ENCODE measurements around the gene ARGLU1.

Gene ARGLU1

GRCh38 chr13:106597186-106597585 lies 29.2 kb upstream of the ARGLU1 start:
- TF ChIP-seq CTCF (IDR thresholded peaks at IDR 0.05; ENCODE audit: borderline replicate concordance, insufficient read depth, low read depth, low read length), result no peak
- no peak overlapping the region for H3K4me3 ChIP-seq (ENCODE audit: low read depth, low read length)

GRCh38 chr13:106596275-106596937 lies 28.5 kb upstream of the ARGLU1 start:
- no peak for TF ChIP-seq CTCF (IDR thresholded peaks at IDR 0.05; ENCODE audit: borderline replicate concordance, insufficient read depth, low read depth, low read length)
- no peak overlapping the region for H3K4me3 ChIP-seq (ENCODE audit: low read depth, low read length)

- TF ChIP-seq CTCF (IDR thresholded peaks at IDR 0.05; ENCODE audit: borderline replicate concordance, insufficient read depth, low read depth, low read length), result no peak
- no peak overlapping the region for H3K4me3 ChIP-seq (ENCODE audit: low read depth, low read length)
Measured at GRCh38 chr13:106595625-106596024, 27.7 kb upstream of the ARGLU1 start.

GRCh38 chr13:106594980-106595379 lies 27.0 kb upstream of the ARGLU1 start:
- no peak overlapping the region for H3K4me3 ChIP-seq (ENCODE audit: low read depth, low read length)
- TF ChIP-seq CTCF (IDR thresholded peaks at IDR 0.05; ENCODE audit: borderline replicate concordance, insufficient read depth, low read depth, low read length), result no peak

GRCh38 chr13:106593132-106593531 lies 25.2 kb upstream of the ARGLU1 start:
- no peak for TF ChIP-seq CTCF (IDR thresholded peaks at IDR 0.05; ENCODE audit: borderline replicate concordance, insufficient read depth, low read depth, low read length)
- H3K4me3 ChIP-seq (ENCODE audit: low read depth, low read length), result no peak overlapping the region

- no peak for TF ChIP-seq CTCF (IDR thresholded peaks at IDR 0.05; ENCODE audit: borderline replicate concordance, insufficient read depth, low read depth, low read length)
- no peak overlapping the region for H3K4me3 ChIP-seq (ENCODE audit: low read depth, low read length)
Measured at GRCh38 chr13:106591299-106591698, 23.4 kb upstream of the ARGLU1 start.

- H3K4me3 ChIP-seq (ENCODE audit: low read depth, low read length), result no peak overlapping the region
- no peak for TF ChIP-seq CTCF (IDR thresholded peaks at IDR 0.05; ENCODE audit: borderline replicate concordance, insufficient read depth, low read depth, low read length)
Measured at GRCh38 chr13:106589716-106590115, 21.8 kb upstream of the ARGLU1 start.
